ENCODE measurements around the gene MLH3.

MLH3 gene

DNA sequence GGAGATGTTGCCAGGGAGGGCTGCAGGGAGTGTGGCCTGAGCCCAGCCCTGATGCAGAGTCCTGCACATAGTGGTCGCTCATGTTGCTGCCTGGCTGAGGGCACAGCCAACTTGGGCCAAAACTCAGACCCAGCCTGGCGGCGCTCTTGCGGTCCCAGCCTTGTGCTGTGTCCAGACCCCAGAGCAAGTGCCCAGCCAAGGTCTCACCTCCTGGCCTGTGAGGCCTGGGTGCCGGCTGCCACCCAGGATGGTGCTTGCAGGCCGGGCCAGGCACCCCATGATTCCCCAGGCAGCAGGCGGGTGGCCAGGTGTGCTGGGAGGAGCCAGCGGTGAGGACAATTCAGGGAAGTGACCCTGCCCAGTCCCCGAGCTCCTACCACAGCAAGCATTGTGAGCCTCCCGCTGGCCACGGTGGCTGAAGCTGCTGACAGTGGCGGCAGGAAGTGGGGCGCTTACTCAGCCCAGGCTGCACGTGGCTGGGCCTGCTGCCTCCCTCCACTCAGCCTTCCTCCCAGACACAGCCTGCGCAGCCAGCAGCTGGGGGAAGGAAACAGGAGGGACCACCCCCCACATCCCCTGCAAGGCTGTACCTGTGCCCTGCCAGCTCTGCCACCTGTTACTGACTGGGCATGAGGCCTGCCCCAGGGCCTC, 78.1 kb downstream of the MLH3 start:
- Histone ChIP-seq H3K4me3 (ENCODE audit: low read length in 2 of 2) (no peak overlapping the region), H3K27ac (ENCODE audit: low read length) (peak overlapping the region; percentile 24), H3K36me3 (ENCODE audit: control insufficient read depth in 2 of 2, insufficient read depth in 2 of 2, low read length in 2 of 2) (no peaks in the 10 kb centered on the region), H3K4me1 (ENCODE audit: control insufficient read depth, insufficient read depth, low read length) (peaks cover 26% of the 10 kb centered on the region), H3K9ac (ENCODE audit: low read length in 2 of 2) (no peak overlapping the region), H3K27me3 (ENCODE audit: control insufficient read depth in 1 of 2, insufficient read depth in 2 of 2, low read length in 2 of 2) (no peaks in the 10 kb centered on the region), H3K9me3 (ENCODE audit: control insufficient read depth in 2 of 2, low read length in 2 of 2) (no peaks in the 10 kb centered on the region)

- no peak overlapping the region for H3K27ac ChIP-seq (ENCODE audit: low read length)
- H3K4me1 ChIP-seq (ENCODE audit: control insufficient read depth, insufficient read depth, low read length), result peaks cover 13% of the 10 kb centered on the region
- H3K36me3 ChIP-seq (ENCODE audit: control insufficient read depth in 2 of 2, insufficient read depth in 2 of 2, low read length in 2 of 2), result no peaks in the 10 kb centered on the region
- no peak overlapping the region for H3K4me3 ChIP-seq (ENCODE audit: low read length in 2 of 2)
- no peaks in the 10 kb centered on the region for H3K27me3 ChIP-seq (ENCODE audit: control insufficient read depth in 1 of 2, insufficient read depth in 2 of 2, low read length in 2 of 2)
- no peaks in the 10 kb centered on the region for H3K9me3 ChIP-seq (ENCODE audit: control insufficient read depth in 2 of 2, low read length in 2 of 2)
- H3K9ac ChIP-seq (ENCODE audit: low read length in 2 of 2), result no peak overlapping the region
Measured at GRCh38 chr14:74968811-74969210, 82.5 kb downstream of the MLH3 start.

GRCh38 chr14:74965486-74966153, 85.6 kb downstream of the MLH3 start:
- Histone ChIP-seq H3K27ac (ENCODE audit: low read length) (no peak overlapping the region), H3K4me3 (ENCODE audit: low read length in 2 of 2) (no peak overlapping the region), H3K27me3 (ENCODE audit: control insufficient read depth in 1 of 2, insufficient read depth in 2 of 2, low read length in 2 of 2) (no peaks in the 10 kb centered on the region), H3K9ac (ENCODE audit: low read length in 2 of 2) (no peak overlapping the region), H3K9me3 (ENCODE audit: control insufficient read depth in 2 of 2, low read length in 2 of 2) (no peaks in the 10 kb centered on the region), H3K4me1 (ENCODE audit: control insufficient read depth, insufficient read depth, low read length) (peaks cover 9% of the 10 kb centered on the region), H3K36me3 (ENCODE audit: control insufficient read depth in 2 of 2, insufficient read depth in 2 of 2, low read length in 2 of 2) (no peaks in the 10 kb centered on the region)

- Histone ChIP-seq H3K9me3 (ENCODE audit: control insufficient read depth in 2 of 2, low read length in 2 of 2) (no peaks in the 10 kb centered on the region), H3K36me3 (ENCODE audit: control insufficient read depth in 2 of 2, insufficient read depth in 2 of 2, low read length in 2 of 2) (no peaks in the 10 kb centered on the region), H3K9ac (ENCODE audit: low read length in 2 of 2) (no peak overlapping the region), H3K27ac (ENCODE audit: low read length) (no peak overlapping the region), H3K4me3 (ENCODE audit: low read length in 2 of 2) (no peak overlapping the region), H3K4me1 (ENCODE audit: control insufficient read depth, insufficient read depth, low read length) (peaks cover 9% of the 10 kb centered on the region), H3K27me3 (ENCODE audit: control insufficient read depth in 1 of 2, insufficient read depth in 2 of 2, low read length in 2 of 2) (no peaks in the 10 kb centered on the region)
Measured at GRCh38 chr14:74964787-74965485, 86.3 kb downstream of the MLH3 start.
